ENCODE measurements around the gene PSMD11.

PSMD11 gene

DNA sequence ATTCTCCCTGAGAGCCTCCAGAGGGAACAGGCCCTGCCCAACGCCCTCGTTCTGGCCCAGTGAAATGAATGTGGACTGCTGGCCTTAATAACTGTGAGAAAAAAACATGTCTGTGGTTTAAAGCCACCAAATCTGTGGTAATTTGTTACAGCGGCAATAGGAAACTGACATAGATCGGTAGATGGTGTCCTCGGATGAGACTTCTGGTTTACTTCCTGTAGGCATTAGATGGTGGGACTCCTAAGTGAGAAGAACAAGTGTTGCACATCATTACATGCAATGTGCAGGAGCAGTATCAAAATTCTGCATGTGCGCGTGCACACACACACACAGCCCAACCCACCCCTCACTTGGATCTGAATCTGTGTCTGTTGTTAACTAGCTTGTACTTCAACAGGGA, 84.5 kb downstream of the PSMD11 start:
- ChIA-PET CTCF (interaction anchor here (1.7 to 2.3 kb wide), 3 partner anchors 9 to 22 kb away, joined by 5 to 11 read pairs (median 6); no protein-coding TSS in a partner anchor), POLR2A (no interaction called here)
- no peak for DNase-seq (ENCODE audit: extremely low spot score)
- TF ChIP-seq, protein P1, sequence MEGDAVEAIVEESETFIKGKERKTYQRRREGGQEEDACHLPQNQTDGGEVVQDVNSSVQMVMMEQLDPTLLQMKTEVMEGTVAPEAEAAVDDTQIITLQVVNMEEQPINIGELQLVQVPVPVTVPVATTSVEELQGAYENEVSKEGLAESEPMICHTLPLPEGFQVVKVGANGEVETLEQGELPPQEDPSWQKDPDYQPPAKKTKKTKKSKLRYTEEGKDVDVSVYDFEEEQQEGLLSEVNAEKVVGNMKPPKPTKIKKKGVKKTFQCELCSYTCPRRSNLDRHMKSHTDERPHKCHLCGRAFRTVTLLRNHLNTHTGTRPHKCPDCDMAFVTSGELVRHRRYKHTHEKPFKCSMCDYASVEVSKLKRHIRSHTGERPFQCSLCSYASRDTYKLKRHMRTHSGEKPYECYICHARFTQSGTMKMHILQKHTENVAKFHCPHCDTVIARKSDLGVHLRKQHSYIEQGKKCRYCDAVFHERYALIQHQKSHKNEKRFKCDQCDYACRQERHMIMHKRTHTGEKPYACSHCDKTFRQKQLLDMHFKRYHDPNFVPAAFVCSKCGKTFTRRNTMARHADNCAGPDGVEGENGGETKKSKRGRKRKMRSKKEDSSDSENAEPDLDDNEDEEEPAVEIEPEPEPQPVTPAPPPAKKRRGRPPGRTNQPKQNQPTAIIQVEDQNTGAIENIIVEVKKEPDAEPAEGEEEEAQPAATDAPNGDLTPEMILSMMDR (IDR thresholded peaks at IDR 0.05; ENCODE audit: control extremely low read depth, extremely low read depth, low read depth, missing control alignments): no peak

DNA sequence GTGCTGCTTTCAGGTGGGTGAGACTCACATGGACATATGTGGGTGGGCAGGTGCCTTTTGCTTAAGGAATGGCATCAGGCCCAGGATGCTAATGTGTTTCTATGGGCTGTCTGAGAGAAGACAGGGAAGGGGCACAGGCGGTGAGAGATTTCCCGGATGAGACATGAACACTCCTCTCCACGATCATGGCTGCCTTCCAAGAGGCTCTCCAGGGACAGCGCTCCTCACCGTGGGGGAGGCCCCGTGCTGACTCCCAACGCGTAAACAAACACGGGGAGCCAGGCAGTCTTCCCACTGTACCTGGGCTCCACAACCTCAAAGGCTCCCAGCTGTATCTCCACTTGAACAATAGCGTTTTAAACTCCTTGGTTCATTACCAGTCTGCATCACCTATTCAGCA, 85.3 kb downstream of the PSMD11 start:
- CTCF ChIA-PET: interaction anchor here (1.6 to 1.8 kb wide), 2 partner anchors 12 to 21 kb away, joined by 3 to 5 read pairs; no protein-coding TSS in a partner anchor
- DNase-seq (ENCODE audit: extremely low spot score): no peak
- POLR2A ChIA-PET: no interaction called here
- TF ChIP-seq, protein P1 (IDR thresholded peaks at IDR 0.05; ENCODE audit: control extremely low read depth, extremely low read depth, low read depth, missing control alignments): no peak

Measured in GM10248 (cell line).